CD4-positive, alpha-beta T cell treated with Interleukin-1 beta for 1 hour (primary cell): Measurements from ENCODE around the gene SNU13.
"Not testable (repeated sequence)": the region's sequence is repeated elsewhere in the genome, so short reads cannot be mapped to it uniquely, and the experiment has no call there.

Source experiments
- DNase-seq, 2 donors: peaks; one replicate each; pipeline ENCODE4 v3.0.0-alpha.2; 2020 to 2022

The SNU13 gene

DNA sequence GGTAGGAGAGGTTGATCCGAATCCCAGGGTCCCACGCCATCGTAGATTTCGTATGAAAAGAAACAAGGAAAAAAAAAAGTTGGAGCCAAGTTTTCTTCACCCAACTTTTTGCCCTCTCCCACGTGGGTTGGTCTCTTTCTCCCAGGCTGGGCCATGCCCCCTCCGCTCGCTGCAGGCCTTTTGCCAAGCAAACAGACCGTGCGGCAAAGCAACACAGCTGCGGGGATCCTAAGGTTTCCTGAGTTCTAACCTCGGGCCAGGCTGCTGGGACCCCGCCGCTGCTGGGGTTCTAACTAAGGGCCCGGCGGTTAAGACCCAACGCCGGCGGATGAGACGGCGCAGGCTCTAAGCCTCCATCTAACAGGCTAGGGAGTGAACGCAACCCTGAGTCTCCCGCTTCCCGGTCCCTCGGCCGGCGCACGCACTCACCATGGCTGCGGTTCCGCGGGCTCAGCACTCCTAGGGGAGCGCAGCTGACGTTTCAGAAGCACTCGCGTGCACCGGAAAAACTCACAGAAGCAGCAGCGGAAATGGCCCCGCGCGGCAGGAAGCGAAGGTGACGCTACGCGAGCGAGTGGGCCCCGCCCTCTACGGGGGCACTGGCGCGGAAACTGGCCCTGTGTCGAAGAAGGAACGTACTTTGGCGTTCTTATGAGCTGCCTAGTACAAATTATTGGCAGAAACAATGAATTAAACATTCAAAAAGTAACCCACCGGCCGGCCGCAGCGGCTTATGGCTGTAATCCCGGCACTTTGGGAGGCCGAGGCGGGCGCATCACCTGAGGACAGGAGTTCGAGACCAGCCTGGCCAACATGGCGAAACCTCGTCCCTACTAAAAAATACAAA lies at the start of gene SNU13:
SNU13 (minus strand) TSS at position 503 of the 847 bp plus-strand sequence; CDS start at position 432, 71 bp downstream.
- DNase-seq: peak; percentile 92

- DNase-seq: not testable (repeated sequence)
Measured at GRCh38 chr22:41733241-41733640, 44.6 kb upstream of the SNU13 start.

- no peak for DNase-seq
Measured at GRCh38 chr22:41732096-41732772, 43.6 kb upstream of the SNU13 start.

DNA sequence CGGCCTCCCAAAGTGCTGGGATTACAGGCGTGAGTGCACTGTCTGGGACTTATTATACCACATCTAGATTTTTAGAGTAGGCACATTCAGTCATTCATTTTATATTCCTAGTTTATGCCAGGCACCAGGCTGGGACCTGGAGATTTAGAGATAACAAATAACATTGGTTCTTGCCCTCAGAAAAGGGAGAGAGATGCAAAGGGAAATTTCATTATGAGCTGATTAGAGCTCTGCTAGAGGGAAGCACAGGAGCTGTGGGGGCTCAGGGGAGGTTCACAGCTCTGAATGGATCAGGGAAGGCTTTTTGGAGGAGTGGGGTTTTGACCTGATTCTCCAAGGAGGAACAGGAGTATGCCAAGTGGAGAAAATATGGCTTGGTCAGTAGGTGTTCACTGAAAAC lies 42.9 kb upstream of the SNU13 start:
- DNase-seq: no peak

DNA sequence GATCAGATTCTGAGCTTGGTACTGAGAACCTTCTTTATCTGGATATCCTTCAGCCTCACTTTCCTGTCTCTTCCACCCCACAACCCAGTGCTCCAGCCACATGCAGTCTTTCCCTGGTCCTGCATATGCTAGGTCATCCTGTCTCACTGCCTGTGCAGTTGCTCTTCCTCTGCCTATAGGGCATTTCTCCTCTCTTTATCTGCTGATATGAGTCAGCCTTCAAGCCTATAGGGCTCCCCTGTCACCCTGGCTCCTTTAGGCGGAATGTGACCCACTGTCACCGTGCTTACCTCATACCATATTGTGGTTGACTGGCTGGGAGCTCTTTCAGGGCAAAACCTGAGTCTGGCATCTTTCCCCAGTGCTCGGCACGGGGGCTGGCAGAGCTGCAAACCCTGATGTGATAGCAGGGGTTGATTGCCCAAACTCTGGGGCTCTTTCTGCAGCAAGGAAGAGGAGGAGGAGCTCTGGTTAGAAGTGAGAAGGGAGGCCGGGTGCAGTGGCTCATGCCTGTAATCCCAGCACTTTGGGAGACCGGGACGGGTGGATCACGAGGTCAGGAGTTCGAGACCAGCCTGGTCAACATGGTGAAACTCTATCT lies 36.9 kb upstream of the SNU13 start:
- no peak for DNase-seq

- DNase-seq: no peak
Measured at GRCh38 chr22:41722496-41722895, 33.8 kb upstream of the SNU13 start.

DNA sequence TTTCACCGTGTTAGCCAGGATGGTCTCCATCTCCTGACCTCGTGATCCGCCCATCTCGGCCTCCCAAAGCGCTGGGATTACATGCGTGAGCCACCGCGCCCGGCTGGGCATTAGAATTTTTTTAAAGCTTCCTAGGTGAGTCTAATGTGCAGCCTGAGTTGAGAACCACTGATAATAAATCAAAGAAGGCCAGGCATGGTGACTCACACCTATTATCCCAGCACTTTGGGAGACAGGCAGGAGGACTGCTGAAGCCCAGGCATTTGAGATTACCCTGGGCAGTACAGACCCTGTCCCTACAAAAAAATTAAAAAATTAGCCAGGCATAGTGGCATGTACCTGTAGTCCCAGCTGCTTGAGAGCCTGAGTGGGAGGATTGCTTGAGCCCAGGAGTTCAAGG lies 24.3 kb upstream of the SNU13 start:
- no peak for DNase-seq

DNA sequence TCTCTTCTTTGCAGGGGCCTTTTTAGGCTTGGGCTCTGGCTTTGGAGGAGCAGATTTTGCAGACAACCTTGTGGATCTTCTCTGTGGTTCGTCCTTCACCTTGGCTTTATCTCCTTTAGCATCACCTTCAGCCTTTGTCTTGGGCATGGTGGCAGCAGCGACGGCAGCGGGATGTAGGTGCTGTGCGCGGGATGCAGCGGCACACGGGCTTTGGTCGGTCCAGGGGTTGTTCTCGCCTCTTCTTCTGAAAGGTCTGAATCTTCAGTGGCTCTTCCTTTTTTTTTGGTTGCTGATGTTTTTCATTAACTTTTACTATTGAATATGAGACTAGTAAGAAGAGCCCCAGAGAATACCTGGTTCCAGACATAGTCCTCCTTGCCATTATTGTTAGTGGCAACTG lies 20.7 kb upstream of the SNU13 start:
- no peak for DNase-seq

- no peak for DNase-seq
Measured at GRCh38 chr22:41702763-41703162, 14.1 kb upstream of the SNU13 start.

GRCh38 chr22:41700108-41700364 lies 11.4 kb upstream of the SNU13 start:
- no peak for DNase-seq

DNA sequence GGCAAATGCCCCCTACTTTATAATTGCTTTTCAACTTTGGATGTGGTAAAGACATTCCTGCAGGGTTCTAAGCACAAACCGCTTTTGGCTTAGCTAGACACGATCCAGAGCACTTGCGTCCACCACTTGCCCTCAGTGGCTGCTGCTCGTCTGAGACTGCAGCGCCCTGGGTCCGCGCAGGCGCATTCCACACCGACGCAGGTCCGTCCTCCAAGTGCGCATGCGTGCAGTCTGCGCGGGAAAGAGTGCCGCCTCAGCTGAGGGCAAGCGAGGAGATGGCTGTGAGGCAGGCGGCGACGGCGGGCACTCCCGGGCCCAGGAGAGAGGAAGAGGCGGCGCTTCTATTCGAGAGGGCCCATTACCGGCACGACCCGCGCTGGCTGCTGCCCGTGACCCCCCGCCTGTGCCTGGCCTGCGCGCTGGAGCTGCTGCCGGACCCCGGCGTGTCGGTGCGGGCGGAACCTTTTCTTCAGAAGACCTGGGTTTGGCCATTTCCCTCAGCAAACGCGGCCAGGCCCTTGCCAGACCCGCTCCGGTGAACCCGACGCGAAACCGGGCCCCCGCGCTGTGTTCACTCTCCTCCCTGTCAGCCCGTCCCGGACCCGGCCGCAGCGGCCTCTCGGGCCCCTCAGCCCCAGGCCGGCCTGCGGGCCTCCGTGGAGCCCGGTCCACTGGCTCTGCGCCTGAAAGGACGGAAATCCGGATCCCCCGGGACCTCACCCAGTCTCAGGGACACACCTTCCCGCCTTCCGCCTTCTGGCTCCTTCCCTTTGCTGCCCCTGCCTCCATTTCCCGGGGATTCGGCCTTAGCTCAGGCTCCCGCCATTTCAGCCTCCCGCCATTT lies 10.8 kb upstream of the SNU13 start, which contains the start of gene MEI1:
MEI1 (plus strand) TSS at position 240 of the 844 bp plus-strand sequence; CDS start at position 276, 36 bp downstream.
- DNase-seq: peak; percentile 93

DNA sequence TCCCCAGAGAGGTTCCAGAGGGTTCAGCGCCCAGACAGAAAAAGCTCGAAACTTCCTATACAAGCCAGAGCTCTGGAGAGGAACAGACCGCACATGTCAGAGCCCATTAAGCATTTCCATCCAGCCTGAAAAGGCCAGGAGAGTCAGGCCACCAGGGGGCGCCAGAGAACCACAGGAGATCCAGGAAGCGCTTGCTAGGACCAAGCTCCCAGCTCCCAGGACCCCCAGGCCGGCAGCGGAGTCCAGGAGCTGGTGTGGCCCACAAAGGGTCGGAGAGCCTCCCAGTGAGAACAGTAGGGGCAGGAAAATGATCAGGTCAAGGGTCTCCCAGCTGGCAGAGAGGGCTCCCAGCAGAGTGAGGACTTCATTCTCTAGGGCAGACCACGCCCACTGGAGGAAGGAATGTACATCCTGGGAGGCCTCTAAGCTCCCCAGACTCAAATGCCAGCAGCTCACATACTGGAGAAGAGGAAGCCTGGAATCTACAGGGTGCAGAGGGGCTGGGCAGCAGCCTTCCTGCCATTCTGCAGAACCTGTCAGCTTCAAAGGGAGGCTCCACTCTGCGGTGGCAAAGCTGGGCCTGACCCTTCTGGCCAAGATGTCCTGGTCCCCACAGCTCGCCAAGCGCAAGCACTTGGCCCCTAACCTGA lies 8.6 kb upstream of the SNU13 start:
- DNase-seq: peak; percentile 84 to 87

DNA sequence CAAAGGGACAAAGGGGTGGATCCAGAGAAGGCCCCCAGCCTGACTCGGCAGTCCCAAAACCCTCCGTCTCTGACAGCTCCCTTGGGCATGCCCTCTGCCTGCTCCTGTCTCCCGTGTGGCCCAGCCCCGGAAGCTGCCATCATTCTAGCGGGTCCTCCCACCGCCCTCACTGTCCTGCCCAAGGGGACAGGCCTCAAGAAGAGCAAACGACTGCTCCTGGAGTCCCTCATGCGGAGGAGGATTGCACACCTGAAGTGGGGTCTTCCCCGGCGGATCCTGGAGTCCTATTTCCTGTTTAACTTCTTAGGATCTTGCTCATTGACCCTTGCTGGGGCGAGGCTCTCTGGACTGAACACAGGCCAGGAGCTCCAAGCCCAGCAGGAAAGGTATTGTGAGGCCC lies 8.0 kb upstream of the SNU13 start:
- no peak for DNase-seq

DNA sequence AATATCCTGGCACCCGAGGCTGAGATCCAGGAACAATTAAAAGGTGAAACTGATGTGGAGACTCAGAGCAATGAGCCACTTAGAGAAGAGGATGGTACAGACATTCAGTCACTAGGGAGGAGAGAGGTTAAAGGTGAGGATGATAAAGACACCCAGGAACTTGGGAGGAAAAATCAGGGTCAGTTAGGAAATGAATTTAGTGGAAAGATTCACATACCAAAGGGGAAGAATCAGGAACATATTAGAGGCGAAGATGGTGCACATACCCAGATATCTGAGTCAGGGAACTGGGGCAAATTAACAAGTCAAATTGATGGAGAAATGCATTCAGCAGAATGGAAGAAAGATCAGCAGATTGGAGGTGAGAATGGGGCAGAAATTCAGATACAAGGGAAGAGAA lies 6.5 kb upstream of the SNU13 start:
- no peak for DNase-seq

DNA sequence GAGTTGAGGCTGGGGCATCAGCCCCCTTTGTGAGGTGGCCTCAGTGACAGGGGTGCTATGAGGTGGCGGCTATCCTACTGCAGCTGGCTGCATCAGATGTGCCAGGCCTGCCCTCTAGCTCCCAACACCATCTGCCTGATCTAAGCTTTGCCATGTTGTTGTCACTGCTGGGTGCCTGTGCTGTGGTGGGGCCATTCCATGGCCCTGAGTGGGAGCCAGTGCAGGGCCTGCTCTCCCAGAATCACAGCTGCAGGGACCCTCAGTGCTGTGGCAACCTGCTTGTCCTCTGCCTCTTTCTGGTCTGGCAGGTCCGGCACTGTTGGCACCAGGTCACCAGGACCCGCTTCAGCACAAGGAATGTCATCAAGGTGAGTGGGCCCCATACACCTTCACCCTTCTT lies 1.8 kb upstream of the SNU13 start:
- no peak for DNase-seq

GRCh38 chr22:41687901-41688364 lies 734 bp downstream of the SNU13 start:
- peak; percentile 4 to 17 for DNase-seq

DNA sequence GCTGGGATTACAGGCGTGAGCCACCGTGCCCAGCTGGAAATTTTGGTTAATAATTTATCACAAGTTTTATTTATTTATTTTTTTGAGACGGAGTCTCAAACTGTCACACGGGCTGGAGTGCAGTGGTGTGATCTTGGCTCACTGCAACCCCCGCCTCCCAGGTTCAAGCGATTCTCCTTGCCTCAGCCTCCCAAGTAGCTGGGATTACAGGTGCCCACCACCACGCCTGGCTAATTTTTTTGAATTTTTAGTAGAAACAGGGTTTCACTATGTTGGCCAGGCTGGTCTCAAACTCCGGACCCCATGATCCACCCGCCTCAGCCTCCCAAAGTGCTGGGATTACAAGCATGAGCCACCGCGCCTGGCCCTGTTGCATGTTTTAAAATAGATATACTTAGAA lies 1.8 kb downstream of the SNU13 start:
- DNase-seq: not testable (repeated sequence)

DNA sequence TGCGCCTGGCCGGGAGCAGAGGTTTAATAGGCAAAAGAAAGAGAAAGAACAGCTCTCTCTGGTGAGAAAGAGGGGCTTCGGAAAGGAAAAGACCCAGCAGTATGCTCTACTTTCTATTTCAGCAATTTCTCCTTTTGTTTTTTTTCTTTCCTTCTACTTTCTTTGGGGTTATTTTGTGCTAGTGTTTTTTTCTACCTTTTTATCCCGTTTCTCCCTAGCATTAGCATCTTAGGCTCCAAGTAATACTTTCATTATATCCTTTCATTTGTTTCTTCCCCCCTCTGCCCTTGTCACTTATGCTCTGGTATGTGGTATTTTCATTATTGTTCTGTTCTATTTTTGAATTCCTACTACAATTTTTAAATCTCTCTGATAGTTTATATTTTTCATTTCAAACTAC lies 4.5 kb downstream of the SNU13 start:
- no peak for DNase-seq

DNA sequence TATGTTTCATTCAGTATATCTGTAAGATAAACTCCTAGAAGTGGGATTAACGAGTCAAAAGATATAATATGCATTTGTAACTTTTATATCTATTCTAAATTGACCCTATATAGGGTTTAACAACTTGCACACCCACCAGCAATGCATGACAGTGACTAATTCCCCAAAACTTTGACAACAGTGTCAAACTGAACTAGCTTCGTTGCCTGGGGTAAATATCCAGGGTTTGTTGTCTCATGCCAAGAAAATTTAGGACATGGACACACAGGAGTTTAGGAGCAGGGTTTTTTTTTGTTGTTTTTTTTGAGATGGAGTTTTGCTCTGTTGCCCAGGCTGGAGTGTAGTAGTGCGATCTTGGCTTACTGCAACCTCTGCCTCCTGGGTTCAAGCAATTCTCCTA lies 5.1 kb downstream of the SNU13 start:
- DNase-seq: no peak

- DNase-seq: no peak
Measured at GRCh38 chr22:41683052-41683451, 5.6 kb downstream of the SNU13 start.

DNA sequence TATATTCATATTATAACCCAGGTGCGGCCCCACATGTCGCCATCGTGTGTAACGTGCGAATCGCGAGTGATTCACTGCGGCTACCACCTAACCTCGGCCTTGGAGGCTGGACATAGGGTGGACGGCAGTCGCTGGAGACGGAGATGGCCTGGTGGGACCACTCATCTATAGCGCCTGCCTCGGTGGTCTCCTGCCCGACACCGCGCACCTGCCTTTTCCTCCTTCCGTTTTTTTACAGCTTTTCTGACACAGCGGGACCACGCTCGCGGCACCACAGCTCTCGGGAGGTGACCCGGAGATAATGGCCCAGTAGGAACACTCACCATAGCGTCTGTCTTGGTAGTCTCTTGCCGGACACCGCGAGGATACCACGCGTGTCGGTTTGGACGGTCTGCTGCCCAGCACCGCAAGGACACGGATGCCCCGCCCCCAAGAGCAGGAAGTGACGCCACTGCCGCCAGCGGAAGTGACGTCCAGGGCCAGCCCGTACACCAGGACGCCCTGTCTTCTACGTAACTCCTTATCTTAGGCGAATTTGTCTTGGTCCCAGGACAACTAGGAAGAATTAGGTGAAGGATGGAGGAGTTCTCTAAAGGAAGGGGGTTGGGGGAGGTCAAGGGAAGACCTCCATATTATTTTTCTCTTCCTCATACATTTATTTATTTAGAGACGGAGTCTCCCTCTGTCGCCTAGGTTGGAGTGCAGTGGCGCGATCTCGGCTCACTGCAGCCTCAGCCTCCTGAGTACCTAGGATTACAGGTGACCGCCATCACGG lies 6.4 kb downstream of the SNU13 start:
- peak; percentile 88 to 89 for DNase-seq

DNA sequence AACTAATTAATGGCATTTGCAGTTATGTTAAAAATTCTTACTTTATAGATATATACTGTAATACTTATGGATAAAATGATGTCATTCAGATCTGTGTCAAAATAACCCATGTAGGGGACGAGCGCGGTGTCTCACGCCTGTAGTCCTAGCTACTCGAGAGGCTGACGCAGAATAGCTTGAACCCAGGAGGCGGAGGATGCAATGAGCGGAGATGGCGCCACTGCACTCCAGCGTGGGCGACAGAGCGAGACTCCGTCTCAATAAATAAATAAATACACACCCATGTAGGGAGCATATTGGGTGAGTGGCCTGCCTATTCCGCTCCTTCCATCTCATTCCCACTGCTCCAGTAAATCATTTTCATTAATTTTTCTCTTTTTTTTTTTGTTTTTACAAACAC lies 7.1 kb downstream of the SNU13 start:
- peak; percentile 21 to 53 for DNase-seq
